SU-DHL-6 (cell line): ENCODE data around the gene HOXA9.

Source experiments
- EZH2phosphoT487 ChIP-seq: fragments of 200-600 bp; sonication (generic), shearing (Covaris generic); conservative IDR thresholded peaks from 2 replicates; pipeline ENCODE4 v1.6.1; 2018; ENCODE audit warnings: mild to moderate bottlenecking, antibody characterized with exemption, low read length, moderate library complexity, mixed read lengths
- TF ChIP-seq, protein P1 (sequence below): fragments of 200-600 bp; sonication (generic); IDR thresholded peaks from one replicate; pipeline ENCODE4 v1.5.1; 2017; ENCODE audit warnings: antibody characterized with exemption, mild to moderate bottlenecking, low read length, moderate library complexity; ENCODE audit not compliant: insufficient read depth, poor library complexity, severe bottlenecking

GRCh38 chr7:27124902-27125689, 40.2 kb downstream of the HOXA9 start:
- TF ChIP-seq, protein P1, sequence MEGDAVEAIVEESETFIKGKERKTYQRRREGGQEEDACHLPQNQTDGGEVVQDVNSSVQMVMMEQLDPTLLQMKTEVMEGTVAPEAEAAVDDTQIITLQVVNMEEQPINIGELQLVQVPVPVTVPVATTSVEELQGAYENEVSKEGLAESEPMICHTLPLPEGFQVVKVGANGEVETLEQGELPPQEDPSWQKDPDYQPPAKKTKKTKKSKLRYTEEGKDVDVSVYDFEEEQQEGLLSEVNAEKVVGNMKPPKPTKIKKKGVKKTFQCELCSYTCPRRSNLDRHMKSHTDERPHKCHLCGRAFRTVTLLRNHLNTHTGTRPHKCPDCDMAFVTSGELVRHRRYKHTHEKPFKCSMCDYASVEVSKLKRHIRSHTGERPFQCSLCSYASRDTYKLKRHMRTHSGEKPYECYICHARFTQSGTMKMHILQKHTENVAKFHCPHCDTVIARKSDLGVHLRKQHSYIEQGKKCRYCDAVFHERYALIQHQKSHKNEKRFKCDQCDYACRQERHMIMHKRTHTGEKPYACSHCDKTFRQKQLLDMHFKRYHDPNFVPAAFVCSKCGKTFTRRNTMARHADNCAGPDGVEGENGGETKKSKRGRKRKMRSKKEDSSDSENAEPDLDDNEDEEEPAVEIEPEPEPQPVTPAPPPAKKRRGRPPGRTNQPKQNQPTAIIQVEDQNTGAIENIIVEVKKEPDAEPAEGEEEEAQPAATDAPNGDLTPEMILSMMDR, result no peak
- TF ChIP-seq EZH2phosphoT487, result no peak
